HFFc6 (cell line): Measurements from ENCODE around the gene YWHAG. TPM values are rescaled to one million over a fixed set of nuclear protein-coding genes. Genes with fewer than 3 reads are reported as not detected.

Source experiments
- DNase-seq: peaks from one replicate; pipeline ENCODE4 v3.0.0-alpha.2; 2018
- H3K27ac Mint-ChIP-seq: 2 replicates; pipeline ENCODE4 v1.8.0; 2020; ENCODE audit warnings: mild to moderate bottlenecking, mixed read lengths
- H3K27me3 Mint-ChIP-seq: 2 replicates; pipeline ENCODE4 v1.8.0; 2021; ENCODE audit warnings: mild to moderate bottlenecking, moderate library complexity, mixed read lengths; ENCODE audit not compliant: insufficient read depth
- H3K36me3 Mint-ChIP-seq: 2 replicates; pipeline ENCODE4 v1.8.0; 2021; ENCODE audit warnings: low read depth, mixed read lengths
- H3K4me1 Mint-ChIP-seq: 2 replicates; pipeline ENCODE4 v1.8.0; 2020; ENCODE audit warnings: low read depth, mixed read lengths
- H3K4me3 Mint-ChIP-seq: 2 replicates; pipeline ENCODE4 v1.8.0; 2020; ENCODE audit warnings: mild to moderate bottlenecking, moderate library complexity, mixed read lengths
- H3K9me3 Mint-ChIP-seq: 2 replicates; pipeline ENCODE4 v1.8.0; 2020; ENCODE audit warnings: mild to moderate bottlenecking, mixed read lengths
- total RNA-seq, 6 experiments: library from RNA; stranded (reverse); fragmentation: NEBNext Ultra II Directional; extraction: Animal tissue kit (Norgen Biotek cat#: 25700); gene quantifications; 2 replicates in 1 of 6; 3 replicates in 5 of 6; pipeline ENCODE4 v1.2.3, GENCODE V29; 2021
- TF ChIP-seq, protein P1 (sequence below): fragments of 200-600 bp; sonication (generic); IDR thresholded peaks from 2 replicates; pipeline ENCODE4 v1.5.0; 2021; ENCODE audit warnings: antibody characterized with exemption, mild to moderate bottlenecking

The YWHAG gene
- total RNA-seq, 6 experiments from 2014 or later: 171 to 210 (median 180) TPM

DNA sequence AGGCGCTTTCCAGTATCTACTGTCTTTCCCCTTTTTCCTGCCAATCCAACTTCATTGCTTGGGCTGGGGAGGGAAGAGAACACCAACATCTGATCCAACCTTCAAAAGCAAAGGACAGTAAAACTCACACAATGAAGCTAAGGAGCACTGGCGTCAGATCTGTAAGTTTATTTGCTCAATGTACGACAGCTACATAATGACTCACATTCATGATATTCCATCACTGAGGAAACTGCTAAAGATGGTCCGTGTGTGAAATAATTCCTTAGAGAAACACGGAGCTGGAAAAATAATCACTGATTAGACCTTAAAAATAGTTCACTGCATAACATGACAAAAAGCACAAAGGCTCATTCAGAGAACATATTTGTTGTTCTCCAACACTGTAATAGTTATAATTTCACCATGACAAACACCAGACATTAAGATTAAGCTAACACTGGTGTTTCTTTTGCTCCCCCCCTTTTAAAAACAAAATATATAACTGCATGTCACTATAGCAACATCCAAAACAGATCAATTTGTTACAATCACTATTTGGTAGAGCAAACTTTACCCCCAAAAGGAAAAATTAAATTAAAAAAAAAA lies 32.1 kb downstream of the YWHAG start:
- Mint-ChIP-seq H3K27me3 (peaks cover 2% of the 10 kb centered on the region; the same call in 1 of the 2 replicates), H3K27ac (peak overlapping the region; percentile 76), H3K36me3 (peaks cover 48% of the 10 kb centered on the region), H3K4me3 (peak overlapping the region; percentile 45), H3K9me3 (no peaks in the 10 kb centered on the region), H3K4me1 (peaks cover 69% of the 10 kb centered on the region)
- no peak for DNase-seq
- TF ChIP-seq, protein P1, sequence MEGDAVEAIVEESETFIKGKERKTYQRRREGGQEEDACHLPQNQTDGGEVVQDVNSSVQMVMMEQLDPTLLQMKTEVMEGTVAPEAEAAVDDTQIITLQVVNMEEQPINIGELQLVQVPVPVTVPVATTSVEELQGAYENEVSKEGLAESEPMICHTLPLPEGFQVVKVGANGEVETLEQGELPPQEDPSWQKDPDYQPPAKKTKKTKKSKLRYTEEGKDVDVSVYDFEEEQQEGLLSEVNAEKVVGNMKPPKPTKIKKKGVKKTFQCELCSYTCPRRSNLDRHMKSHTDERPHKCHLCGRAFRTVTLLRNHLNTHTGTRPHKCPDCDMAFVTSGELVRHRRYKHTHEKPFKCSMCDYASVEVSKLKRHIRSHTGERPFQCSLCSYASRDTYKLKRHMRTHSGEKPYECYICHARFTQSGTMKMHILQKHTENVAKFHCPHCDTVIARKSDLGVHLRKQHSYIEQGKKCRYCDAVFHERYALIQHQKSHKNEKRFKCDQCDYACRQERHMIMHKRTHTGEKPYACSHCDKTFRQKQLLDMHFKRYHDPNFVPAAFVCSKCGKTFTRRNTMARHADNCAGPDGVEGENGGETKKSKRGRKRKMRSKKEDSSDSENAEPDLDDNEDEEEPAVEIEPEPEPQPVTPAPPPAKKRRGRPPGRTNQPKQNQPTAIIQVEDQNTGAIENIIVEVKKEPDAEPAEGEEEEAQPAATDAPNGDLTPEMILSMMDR: no peak

DNA sequence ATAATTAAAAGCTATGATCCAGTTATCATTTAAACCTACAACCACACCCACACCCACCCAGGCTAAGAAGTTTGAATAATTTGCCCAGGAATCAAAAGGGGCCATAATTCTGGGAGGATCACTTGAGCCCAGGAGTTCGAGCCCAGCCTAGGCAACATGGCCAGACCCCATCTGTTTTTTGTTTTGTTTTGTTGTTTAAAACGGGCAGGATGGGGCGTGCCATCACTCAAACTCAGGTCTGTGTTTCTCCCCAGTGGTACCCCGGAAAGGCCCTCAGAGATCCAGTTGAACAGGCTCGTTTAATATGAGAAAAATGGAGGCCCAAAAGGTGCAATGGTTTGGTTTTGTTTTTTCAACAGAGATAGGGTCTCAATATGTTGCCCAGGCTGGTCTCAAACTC lies 33.0 kb downstream of the YWHAG start:
- TF ChIP-seq, protein P1: no peak
- no peaks in the 10 kb centered on the region for H3K9me3 Mint-ChIP-seq
- peaks cover 52% of the 10 kb centered on the region for H3K36me3 Mint-ChIP-seq

DNA sequence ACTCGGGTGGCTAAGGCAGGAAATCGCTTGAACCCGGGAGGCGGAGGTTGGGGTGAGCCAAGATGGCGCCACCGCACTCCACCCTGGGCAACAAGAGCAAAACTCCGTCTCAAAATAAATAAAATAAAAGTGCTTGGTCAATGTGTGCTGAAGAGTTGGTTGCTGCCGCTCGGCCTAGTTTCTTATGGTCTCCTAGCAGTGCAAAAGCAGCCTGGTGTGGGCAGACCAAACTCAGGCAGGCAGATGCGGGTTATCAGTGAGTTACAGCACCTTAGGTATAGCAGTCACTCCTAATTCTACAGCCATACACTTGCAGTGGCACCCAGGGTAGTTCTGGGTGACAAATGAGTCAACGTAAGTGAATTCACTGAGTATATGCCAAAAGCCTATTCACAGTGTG lies 33.7 kb downstream of the YWHAG start:
- peak overlapping the region; percentile 43 for H3K27ac Mint-ChIP-seq
- no peak for DNase-seq

More for the DNA sequence above, 33.0 kb downstream of the YWHAG start:
- H3K4me1 Mint-ChIP-seq: peaks cover 70% of the 10 kb centered on the region
- no peak for DNase-seq
- peaks cover 2% of the 10 kb centered on the region; the same call in 1 of the 2 replicates for H3K27me3 Mint-ChIP-seq
- H3K27ac Mint-ChIP-seq: peak overlapping the region; percentile 16; the same call in 1 of the 2 replicates
- H3K4me3 Mint-ChIP-seq: no peak overlapping the region

DNA sequence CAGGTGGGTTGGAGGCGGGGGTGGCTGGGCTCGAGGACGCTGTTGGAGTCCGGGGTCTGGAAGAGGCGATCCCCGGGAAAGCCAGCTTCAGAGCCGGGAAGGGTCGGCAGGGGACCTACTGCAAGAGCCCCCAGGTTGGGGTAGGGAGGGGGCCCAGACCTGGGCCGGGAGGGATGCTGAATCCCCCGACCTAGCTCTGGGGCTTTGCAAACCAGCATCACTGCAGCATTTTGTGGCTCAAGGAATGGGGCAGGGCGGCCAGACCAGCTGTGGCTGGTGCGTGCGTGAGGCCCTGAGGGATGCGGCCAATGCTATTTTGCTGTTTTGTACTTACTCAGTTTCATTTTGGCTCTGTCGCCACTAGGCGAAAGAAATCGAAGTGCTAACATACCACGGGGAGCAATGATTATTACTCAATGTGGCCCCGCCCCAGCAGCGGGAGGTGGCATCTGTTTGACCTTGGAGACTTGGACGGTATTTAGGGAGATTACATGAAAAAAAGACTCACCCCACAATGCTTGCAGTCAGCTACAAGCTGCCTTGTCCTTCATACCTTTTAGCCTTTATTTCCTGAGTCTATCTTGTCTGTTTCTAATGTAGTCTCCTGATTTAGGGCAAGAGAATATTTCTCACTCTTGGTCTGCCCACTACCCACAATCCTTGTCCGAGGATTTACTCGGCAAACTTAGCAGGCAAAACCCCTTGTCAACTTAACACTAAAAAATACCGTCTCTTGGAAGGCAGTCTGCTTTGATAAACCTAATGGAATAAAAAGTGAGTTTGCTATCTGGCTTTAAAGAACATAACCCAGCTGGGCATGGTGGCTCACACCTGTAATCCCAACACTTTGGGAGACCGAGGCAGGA lies 40.1 kb downstream of the YWHAG start:
- H3K4me3 Mint-ChIP-seq: peak overlapping the region; percentile 85
- H3K27me3 Mint-ChIP-seq: no peaks in the 10 kb centered on the region; the same call in none of the 2 replicates
- DNase-seq: peak; percentile 91
- H3K4me1 Mint-ChIP-seq: peaks cover 53% of the 10 kb centered on the region
- no peaks in the 10 kb centered on the region for H3K9me3 Mint-ChIP-seq
- H3K36me3 Mint-ChIP-seq: peaks cover 16% of the 10 kb centered on the region; the same call in 1 of the 2 replicates
- TF ChIP-seq, protein P1: peak; percentile 66
- peak overlapping the region; percentile 87 for H3K27ac Mint-ChIP-seq

More for the DNA sequence above, 33.7 kb downstream of the YWHAG start:
- Mint-ChIP-seq H3K4me3 (no peak overlapping the region), H3K9me3 (no peaks in the 10 kb centered on the region), H3K27me3 (peaks cover 2% of the 10 kb centered on the region), H3K4me1 (peaks cover 70% of the 10 kb centered on the region), H3K36me3 (peaks cover 53% of the 10 kb centered on the region)
- TF ChIP-seq, protein P1: no peak

DNA sequence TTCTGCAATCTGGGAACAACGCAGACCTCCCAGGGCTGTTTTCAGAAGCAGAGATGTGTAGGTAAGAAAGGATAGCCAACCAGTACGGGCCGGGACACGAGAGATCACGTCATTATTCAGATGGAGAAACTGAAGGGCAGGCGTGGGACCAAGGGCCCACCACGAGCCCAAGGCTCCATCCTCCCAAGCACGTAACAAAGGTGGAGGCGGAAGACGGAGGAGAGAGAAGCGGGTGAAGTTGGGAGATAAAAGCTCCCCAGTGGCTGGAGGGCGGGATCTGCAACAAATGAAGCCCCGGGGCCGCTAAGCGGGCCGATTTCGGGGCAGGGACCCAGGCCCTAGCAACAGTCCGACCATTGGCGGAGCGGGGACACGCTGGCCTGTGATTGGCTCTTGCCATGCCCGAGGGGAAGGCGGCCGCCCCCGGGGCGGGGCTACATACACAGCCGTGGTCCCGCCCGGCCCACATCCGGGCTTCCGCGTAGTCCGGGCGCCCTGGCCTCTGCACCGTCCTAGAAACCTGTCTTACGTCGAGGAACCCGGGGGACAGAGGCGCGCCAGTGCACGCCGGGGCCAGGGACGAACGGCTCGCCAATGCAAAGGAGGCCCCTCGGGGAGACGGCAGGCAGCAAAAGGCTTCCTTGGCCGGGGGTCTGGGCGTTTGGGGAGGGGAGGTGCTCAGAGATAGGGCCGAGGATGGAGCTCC lies 40.9 kb downstream of the YWHAG start:
- peak; percentile 93 for DNase-seq
- H3K36me3 Mint-ChIP-seq: peaks cover 16% of the 10 kb centered on the region; the same call in 1 of the 2 replicates
- peak overlapping the region; percentile 85 for H3K4me3 Mint-ChIP-seq
- peaks cover 45% of the 10 kb centered on the region for H3K4me1 Mint-ChIP-seq
- no peaks in the 10 kb centered on the region for H3K9me3 Mint-ChIP-seq
- TF ChIP-seq, protein P1: no peak
- H3K27me3 Mint-ChIP-seq: no peaks in the 10 kb centered on the region; the same call in none of the 2 replicates
- peak overlapping the region; percentile 87 for H3K27ac Mint-ChIP-seq
